BLaER1 treated with 17β-estradiol and CSF1 and Interleukin-3, amounts not matched to agents 10 nM and 100 nM (cell line): ENCODE data around the gene COL26A1.

Experiments
- H3K27ac ChIP-seq, 11 experiments: shearing (Covaris generic); formaldehyde crosslinking; 2 replicates each; pipeline ENCODE4 v1.8.1; 2022
- H3K27me3 ChIP-seq, 11 experiments: shearing (Covaris generic); formaldehyde crosslinking; 2 replicates each; pipeline ENCODE4 v1.8.1; 2022
- H3K36me3 ChIP-seq, 11 experiments: shearing (Covaris generic); formaldehyde crosslinking; 2 replicates each; pipeline ENCODE4 v1.8.1; 2022
- H3K4me1 ChIP-seq, 10 experiments: shearing (Covaris generic); formaldehyde crosslinking; 2 replicates each; pipeline ENCODE4 v1.8.1; 2022
- H3K4me2 ChIP-seq, 11 experiments: shearing (Covaris generic); formaldehyde crosslinking; 2 replicates each; pipeline ENCODE4 v1.8.1; 2022
- H3K4me3 ChIP-seq, 10 experiments: shearing (Covaris generic); formaldehyde crosslinking; 2 replicates each; pipeline ENCODE4 v1.8.1; 2022
- H3K9ac ChIP-seq, 11 experiments: shearing (Covaris generic); formaldehyde crosslinking; 2 replicates each; pipeline ENCODE4 v1.8.1; 2022
- H3K9me3 ChIP-seq, 11 experiments: shearing (Covaris generic); formaldehyde crosslinking; replicated peaks in 1 of 11; 2 replicates each; pipeline ENCODE4 v1.8.1; 2022
- H4K20me1 ChIP-seq, 11 experiments: shearing (Covaris generic); formaldehyde crosslinking; 2 replicates each; pipeline ENCODE4 v1.8.1; 2022
- Cebpa-rat ChIP-seq, 11 experiments: shearing (Covaris generic); IDR thresholded peaks; 2 replicates each; pipeline ENCODE4 v1.8.1; 2022

COL26A1 gene

DNA sequence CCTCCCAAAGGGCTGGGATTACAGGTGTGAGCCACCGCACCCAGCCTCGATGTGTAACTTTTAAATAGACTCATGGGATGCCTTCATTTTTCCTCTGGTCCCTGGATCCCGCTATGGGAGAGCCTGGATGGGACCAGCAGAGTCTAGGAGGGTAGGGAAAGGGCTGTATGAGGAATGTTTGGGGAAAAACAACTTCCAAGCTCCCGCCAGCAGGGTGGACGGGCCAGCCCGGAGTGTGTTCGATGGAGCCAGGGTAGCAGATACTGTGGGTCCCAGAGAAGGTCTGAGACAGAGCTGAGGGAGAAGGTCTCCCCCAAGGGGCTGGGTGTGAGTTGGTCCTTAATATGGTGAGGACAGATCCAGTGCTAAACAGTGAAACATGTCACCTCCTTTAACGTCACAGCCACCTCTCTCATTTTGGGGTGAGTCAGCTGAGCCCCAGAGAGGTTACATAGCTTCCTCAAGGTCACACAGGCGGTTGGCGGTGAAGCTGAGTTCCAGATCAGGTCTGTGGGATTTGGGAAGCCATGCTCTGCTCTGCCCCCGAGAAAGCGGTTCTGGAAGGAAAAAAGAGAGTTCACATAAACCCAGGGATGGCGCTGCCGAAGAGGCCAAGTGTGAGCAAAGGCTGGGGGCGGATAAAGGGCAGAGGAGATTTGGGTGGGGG is 200.0 kb downstream of the COL26A1 start:
- peaks cover 0 to 15% (median 7%) of the 10 kb centered on the region in 11 experiments; a peak in 10 of 22 replicates for H3K9me3 ChIP-seq
- H3K27ac ChIP-seq: no peak overlapping the region
- H3K9ac ChIP-seq: no peak overlapping the region
- H3K4me2 ChIP-seq: no peak overlapping the region
- H3K4me3 ChIP-seq: no peak overlapping the region
- no peak for TF ChIP-seq Cebpa-rat (IDR thresholded peaks at IDR 0.05)
- no peaks in the 10 kb centered on the region for H3K27me3 ChIP-seq
- H4K20me1 ChIP-seq: no peaks in the 10 kb centered on the region; a peak in 1 of 22 replicates
- peaks cover 0 to 18% (median 7%) of the 10 kb centered on the region in 10 experiments; a peak in 6 of 20 replicates for H3K4me1 ChIP-seq
- H3K36me3 ChIP-seq: no peaks in the 10 kb centered on the region

DNA sequence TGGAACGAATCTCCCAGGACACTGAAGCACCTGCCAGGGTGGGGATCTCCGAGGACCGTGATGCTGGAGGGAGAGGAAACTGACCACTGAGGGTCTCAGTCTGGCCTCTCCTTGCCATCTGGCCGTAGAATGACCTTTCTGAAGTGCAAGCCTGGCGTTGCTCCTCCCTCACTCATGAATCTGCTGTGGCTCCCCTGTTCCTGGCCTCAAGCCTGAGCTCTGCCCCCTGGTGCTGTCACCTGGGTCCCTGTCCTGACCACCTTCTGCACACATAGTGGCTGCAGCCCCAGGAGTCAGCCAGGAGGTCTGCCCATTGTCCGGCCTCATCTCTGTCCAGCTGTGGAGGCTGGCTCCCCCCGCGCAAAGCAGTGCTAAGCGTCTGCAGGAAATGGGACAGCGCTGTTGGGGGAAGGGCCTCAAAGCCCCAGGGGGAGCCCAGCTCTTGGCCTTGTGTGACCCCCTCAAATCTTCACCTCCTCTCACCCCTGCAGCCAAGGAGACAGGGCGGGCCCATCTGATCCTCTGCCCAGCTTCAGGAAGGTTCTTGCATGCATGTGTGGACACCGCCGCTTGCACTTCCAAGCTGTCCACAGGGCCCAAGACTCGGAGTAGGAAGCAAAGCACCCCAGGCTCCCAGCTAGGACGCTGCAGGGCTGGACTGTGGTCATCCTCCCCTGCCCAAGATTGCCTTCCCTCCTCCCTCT is 200.7 kb downstream of the COL26A1 start:
- no peak overlapping the region for H3K27ac ChIP-seq
- no peak for TF ChIP-seq Cebpa-rat (IDR thresholded peaks at IDR 0.05)

DNA sequence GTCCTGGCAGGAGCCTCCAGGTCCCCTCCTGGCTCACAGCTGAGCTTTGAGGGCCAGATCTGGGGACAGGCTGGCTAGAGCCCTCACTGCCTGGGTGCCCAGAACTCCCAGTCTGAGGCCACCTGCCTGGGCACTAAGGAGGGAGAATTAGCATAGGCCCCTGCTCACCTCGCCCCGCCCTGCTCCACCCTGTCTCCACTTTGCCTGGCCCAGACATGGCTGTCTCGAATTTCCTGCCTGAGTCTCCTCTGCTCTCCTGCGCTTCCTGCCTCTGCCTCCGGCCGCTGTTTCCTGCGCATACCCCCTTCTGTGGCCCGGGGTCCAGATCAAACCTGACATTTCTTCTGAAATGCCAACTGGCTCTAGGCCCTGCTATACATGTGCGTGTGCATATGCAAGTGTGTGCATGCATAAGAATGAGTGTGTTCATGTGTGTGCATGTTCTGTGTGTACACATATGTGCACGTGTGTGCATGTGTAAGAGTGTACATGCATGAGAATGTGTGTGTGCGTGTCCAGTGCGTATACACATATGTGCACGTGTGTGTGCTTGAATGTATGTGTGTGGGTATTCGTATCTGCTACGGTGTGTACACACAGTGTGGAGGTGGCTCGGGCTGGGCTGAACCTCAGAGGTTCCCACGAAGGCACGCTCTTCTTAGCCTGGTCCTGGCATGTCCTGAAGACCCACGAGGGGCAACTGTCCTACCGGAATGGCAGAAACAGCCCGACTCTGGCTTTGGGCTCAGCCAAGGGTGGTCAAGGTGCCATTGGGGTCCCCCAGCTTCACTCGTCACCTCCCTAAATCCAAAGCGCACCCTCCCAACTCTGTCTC is 201.5 kb downstream of the COL26A1 start:
- Histone ChIP-seq H3K4me3 (no peak overlapping the region), H3K9me3 (peaks cover 0 to 13% (median 7%) of the 10 kb centered on the region in 11 experiments; a peak in 10 of 22 replicates)

More for the DNA sequence above, 200.7 kb downstream of the COL26A1 start:
- no peak overlapping the region for H3K9ac ChIP-seq
- H3K4me1 ChIP-seq: peaks cover 0 to 18% (median 7%) of the 10 kb centered on the region in 10 experiments; a peak in 6 of 20 replicates
- H3K4me3 ChIP-seq: no peak overlapping the region
- H4K20me1 ChIP-seq: no peaks in the 10 kb centered on the region; a peak in 1 of 22 replicates
- H3K4me2 ChIP-seq: no peak overlapping the region
- no peaks in the 10 kb centered on the region for H3K36me3 ChIP-seq
- peaks cover 0 to 15% (median 7%) of the 10 kb centered on the region in 11 experiments; a peak in 10 of 22 replicates for H3K9me3 ChIP-seq
- no peaks in the 10 kb centered on the region for H3K27me3 ChIP-seq

DNA sequence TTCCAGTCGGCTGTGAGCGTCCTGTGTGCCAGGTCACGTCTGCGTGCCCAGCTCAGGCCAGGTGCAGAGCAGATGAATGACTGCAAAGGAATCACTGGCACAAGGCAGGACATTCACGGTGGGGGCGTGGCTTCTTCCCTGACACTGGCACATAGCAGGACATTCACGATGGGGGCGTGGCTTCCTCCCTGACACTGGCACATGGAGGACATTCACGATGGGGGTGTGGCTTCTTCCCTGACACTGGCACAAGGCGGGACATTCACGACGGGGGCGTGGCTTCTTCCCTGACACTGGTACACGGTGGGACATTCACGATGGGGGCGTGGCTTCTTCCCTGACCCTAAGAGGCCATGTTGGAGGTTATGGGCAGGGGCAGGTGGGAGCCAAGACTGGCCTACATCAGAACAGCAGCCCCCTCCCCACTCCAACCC is 202.1 kb downstream of the COL26A1 start:
- Histone ChIP-seq H4K20me1 (no peaks in the 10 kb centered on the region; a peak in 1 of 22 replicates), H3K27me3 (no peaks in the 10 kb centered on the region), H3K4me2 (no peak overlapping the region), H3K9me3 (peaks cover 0 to 7% (median 5%) of the 10 kb centered on the region in 11 experiments; a peak in 10 of 22 replicates), H3K27ac (no peak overlapping the region), H3K9ac (no peak overlapping the region), H3K36me3 (no peaks in the 10 kb centered on the region), H3K4me3 (no peak overlapping the region), H3K4me1 (peaks cover 0 to 18% (median 7%) of the 10 kb centered on the region in 10 experiments; a peak in 6 of 20 replicates)
- no peak for TF ChIP-seq Cebpa-rat (IDR thresholded peaks at IDR 0.05)

More for the DNA sequence above, 201.5 kb downstream of the COL26A1 start:
- H3K4me2 ChIP-seq: no peak overlapping the region
- H4K20me1 ChIP-seq: no peaks in the 10 kb centered on the region; a peak in 1 of 22 replicates
- H3K9ac ChIP-seq: no peak overlapping the region
- H3K4me1 ChIP-seq: peaks cover 0 to 18% (median 7%) of the 10 kb centered on the region in 10 experiments; a peak in 6 of 20 replicates
- no peak for TF ChIP-seq Cebpa-rat (IDR thresholded peaks at IDR 0.05)
- no peaks in the 10 kb centered on the region for H3K27me3 ChIP-seq
- H3K36me3 ChIP-seq: no peaks in the 10 kb centered on the region
- no peak overlapping the region for H3K27ac ChIP-seq

DNA sequence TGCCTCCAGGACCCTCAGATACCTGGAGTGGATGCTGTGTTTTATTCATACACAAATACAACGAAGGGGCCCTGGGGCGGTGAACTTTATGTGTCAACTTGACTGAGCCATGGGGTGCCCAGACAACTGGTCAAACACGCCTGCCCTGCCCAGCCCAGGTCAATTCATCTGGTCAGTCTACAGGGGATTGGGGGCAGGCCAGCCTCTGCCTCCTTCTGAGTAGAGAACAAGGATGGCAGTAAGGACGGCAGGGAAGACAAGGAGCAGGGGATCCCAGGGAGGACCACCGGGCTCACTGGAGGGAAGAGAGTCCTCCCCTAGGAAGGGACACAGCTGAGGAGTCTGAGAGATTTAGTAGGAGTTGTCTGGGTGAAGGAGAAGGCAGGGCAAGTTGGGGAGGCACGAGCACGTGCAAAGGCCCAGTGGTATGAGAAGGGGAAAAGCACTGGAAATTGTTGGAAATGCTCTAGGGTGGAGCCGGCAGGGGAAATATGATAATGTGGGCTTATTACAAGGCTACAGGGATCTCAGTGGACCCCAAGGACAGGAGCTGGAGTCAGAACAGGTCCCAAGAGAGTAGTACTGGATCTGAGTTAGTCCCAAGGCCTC is 203.0 kb downstream of the COL26A1 start:
- no peak overlapping the region for H3K4me2 ChIP-seq
- H3K27me3 ChIP-seq: no peaks in the 10 kb centered on the region
- H3K4me1 ChIP-seq: peaks cover 0 to 18% (median 7%) of the 10 kb centered on the region in 10 experiments; a peak in 6 of 20 replicates
- no peaks in the 10 kb centered on the region; a peak in 1 of 22 replicates for H4K20me1 ChIP-seq
- TF ChIP-seq Cebpa-rat (IDR thresholded peaks at IDR 0.05): no peak
- no peaks in the 10 kb centered on the region for H3K36me3 ChIP-seq
- no peak overlapping the region for H3K4me3 ChIP-seq
- H3K9ac ChIP-seq: no peak overlapping the region
- peaks cover 0 to 10% (median 4%) of the 10 kb centered on the region in 11 experiments; a peak in 8 of 22 replicates for H3K9me3 ChIP-seq
- H3K27ac ChIP-seq: no peak overlapping the region

DNA sequence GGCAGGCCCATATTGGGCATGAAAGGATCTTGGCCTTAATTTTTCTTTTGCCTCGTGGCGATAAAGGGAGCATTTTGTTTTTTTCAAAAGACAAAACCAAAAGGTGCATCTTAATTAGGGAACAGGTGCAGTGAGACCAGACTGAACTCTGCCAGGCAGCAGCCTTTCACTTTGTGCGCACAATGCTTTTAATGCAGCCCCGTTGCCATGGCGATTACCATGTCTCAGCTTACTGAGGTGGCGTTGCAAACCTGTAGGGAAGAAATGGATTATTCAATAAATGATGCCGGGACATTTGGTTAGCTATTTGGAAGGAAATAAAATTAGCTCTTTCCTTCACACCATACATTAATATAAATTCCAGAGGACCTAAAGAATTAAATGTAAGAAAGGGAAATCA is 204.6 kb downstream of the COL26A1 start:
- H3K27me3 ChIP-seq: no peaks in the 10 kb centered on the region
- peaks cover 0 to 18% (median 7%) of the 10 kb centered on the region in 10 experiments; a peak in 6 of 20 replicates for H3K4me1 ChIP-seq
- no peak overlapping the region for H3K27ac ChIP-seq
- H3K9me3 ChIP-seq: peaks cover 9 to 25% (median 16%) of the 10 kb centered on the region in 11 experiments
- H3K9ac ChIP-seq: no peak overlapping the region
- no peak for TF ChIP-seq Cebpa-rat (IDR thresholded peaks at IDR 0.05)
- no peaks in the 10 kb centered on the region; a peak in 1 of 22 replicates for H4K20me1 ChIP-seq
- no peaks in the 10 kb centered on the region for H3K36me3 ChIP-seq
- H3K4me3 ChIP-seq: no peak overlapping the region
- peak overlapping the region in 2 of 11 experiments; percentile 7 to 26; a peak in 1 of 22 replicates for H3K4me2 ChIP-seq

DNA sequence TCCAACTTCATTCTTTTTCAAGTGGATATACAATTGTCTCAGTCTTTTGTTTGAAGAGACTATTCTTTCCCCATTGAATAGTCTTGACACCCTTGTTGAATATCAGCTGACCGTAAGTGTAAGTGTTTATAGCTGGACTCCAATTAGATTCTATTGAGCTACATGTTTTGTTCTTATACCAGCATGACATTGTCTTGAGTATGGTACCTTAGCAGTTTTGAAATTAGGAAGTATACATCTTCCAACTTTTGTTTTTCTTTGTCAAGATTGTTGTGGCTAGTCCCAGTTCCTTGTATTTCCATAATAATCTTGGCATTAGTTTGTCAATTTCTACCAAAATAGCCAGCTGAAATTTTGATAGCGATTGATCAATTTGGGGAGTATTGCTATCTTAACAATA is 209.5 kb downstream of the COL26A1 start:
- no peak overlapping the region for H3K27ac ChIP-seq
- H4K20me1 ChIP-seq: no peaks in the 10 kb centered on the region
- H3K4me1 ChIP-seq: peaks cover 1 to 18% (median 12%) of the 10 kb centered on the region in 10 experiments; a peak in 16 of 20 replicates
- no peak overlapping the region for H3K4me2 ChIP-seq
- TF ChIP-seq Cebpa-rat (IDR thresholded peaks at IDR 0.05): no peak
- H3K27me3 ChIP-seq: no peaks in the 10 kb centered on the region
- no peak overlapping the region for H3K4me3 ChIP-seq
- no peaks in the 10 kb centered on the region for H3K36me3 ChIP-seq
- peaks cover 33 to 49% (median 39%) of the 10 kb centered on the region in 11 experiments for H3K9me3 ChIP-seq
- H3K9ac ChIP-seq: no peak overlapping the region

DNA sequence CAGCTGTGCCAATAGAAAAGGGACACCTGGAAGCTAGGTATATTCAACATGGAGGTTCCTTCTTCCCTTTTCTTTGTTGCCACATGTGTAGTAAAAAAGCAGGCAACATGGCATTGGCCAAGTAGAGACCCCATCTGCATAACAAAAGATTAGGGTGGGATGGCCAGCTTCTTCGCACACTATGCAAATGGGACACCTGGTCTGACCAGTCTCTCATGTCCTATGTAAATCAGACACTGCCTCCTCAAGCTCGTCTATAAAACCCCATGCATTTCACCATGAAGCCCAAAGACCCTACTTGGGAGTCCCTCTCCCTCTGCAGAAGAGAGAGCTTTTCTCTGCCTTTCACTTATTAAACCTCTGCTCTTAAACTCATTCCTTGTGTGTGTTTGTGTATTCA is 212.5 kb downstream of the COL26A1 start:
- no peak overlapping the region for H3K9ac ChIP-seq
- no peaks in the 10 kb centered on the region for H3K36me3 ChIP-seq
- H3K4me2 ChIP-seq: peak overlapping the region in 9 of 11 experiments; percentile 3 to 46 (median 25); a peak in 13 of 22 replicates
- H3K9me3 ChIP-seq: peaks cover 38 to 63% (median 44%) of the 10 kb centered on the region in 11 experiments
- no peak overlapping the region for H3K27ac ChIP-seq
- no peaks in the 10 kb centered on the region for H3K27me3 ChIP-seq
- H4K20me1 ChIP-seq: no peaks in the 10 kb centered on the region
- H3K4me3 ChIP-seq: no peak overlapping the region
- peaks cover 0 to 17% (median 12%) of the 10 kb centered on the region in 10 experiments; a peak in 16 of 20 replicates for H3K4me1 ChIP-seq
- TF ChIP-seq Cebpa-rat (IDR thresholded peaks at IDR 0.05): no peak
